AG04449 (cell line): ENCODE results near the gene MRPL27.
A peak's percentile ranks its signal among the peaks of the same experiment; 100 is the strongest.
"Not testable (repeated sequence)": the region's sequence is repeated elsewhere in the genome, so short reads cannot be mapped to it uniquely, and the experiment has no call there.

Experiments used
- CTCF ChIA-PET: fragments of 350-600 bp; formaldehyde crosslinking; extraction: SDS; loops from one replicate; lab custom pipeline; 2021; ENCODE audit warnings: antibody characterized with exemption; lab: Yijun Ruan, JAX
- POLR2A ChIA-PET: fragments of 400-600, 350-600 bp; formaldehyde crosslinking; extraction: SDS; loops from one replicate; lab custom pipeline; 2020; ENCODE audit warnings: antibody characterized with exemption, inconsistent platforms; lab: Yijun Ruan, JAX
- DNase-seq: peaks from one replicate; pipeline ENCODE4 v3.0.0-alpha.2; 2010; ENCODE audit warnings: low read depth, low spot score
- H3K4me3 ChIP-seq: 2 replicates; pipeline ENCODE4 v1.5.1; 2011; ENCODE audit warnings: low read depth, mild to moderate bottlenecking, control low read depth, low read length
- TF ChIP-seq, protein P1 (sequence below): IDR thresholded peaks from one replicate; pipeline ENCODE4 v1.5.1; 2011; ENCODE audit warnings: mild to moderate bottlenecking, moderate library complexity, low read length, control low read depth, inconsistent platforms; ENCODE audit not compliant: insufficient read depth; ENCODE audit errors: missing control alignments

The MRPL27 gene

DNA sequence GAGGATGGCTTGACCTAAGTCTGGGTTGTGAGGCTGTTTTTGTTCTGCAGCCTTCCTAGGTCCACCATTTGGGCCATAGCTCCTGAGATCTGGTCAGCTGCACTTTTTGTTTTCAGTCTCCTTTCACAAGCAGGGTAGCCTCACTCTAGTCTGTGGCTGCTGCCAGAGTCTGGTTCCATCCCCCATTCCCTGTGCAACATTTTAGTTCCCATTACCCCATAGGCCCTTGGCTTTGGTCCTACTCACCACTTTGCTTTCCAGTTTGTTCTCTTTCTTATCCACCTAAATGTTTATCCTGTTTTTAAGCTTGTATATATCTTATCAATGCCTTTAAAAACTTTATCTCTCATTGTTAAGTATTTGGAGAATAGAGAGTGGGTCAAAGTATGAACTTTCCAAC lies 33.6 kb downstream of the MRPL27 start:
- TF ChIP-seq, protein P1, sequence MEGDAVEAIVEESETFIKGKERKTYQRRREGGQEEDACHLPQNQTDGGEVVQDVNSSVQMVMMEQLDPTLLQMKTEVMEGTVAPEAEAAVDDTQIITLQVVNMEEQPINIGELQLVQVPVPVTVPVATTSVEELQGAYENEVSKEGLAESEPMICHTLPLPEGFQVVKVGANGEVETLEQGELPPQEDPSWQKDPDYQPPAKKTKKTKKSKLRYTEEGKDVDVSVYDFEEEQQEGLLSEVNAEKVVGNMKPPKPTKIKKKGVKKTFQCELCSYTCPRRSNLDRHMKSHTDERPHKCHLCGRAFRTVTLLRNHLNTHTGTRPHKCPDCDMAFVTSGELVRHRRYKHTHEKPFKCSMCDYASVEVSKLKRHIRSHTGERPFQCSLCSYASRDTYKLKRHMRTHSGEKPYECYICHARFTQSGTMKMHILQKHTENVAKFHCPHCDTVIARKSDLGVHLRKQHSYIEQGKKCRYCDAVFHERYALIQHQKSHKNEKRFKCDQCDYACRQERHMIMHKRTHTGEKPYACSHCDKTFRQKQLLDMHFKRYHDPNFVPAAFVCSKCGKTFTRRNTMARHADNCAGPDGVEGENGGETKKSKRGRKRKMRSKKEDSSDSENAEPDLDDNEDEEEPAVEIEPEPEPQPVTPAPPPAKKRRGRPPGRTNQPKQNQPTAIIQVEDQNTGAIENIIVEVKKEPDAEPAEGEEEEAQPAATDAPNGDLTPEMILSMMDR: no peak
- H3K4me3 ChIP-seq: no peak overlapping the region
- CTCF ChIA-PET: interaction anchor here (1.5 to 1.9 kb wide), 2 partner anchors 22 to 41 kb away, joined by 3 to 7 read pairs; no protein-coding TSS in a partner anchor
- POLR2A ChIA-PET: no interaction called here
- no peak for DNase-seq

DNA sequence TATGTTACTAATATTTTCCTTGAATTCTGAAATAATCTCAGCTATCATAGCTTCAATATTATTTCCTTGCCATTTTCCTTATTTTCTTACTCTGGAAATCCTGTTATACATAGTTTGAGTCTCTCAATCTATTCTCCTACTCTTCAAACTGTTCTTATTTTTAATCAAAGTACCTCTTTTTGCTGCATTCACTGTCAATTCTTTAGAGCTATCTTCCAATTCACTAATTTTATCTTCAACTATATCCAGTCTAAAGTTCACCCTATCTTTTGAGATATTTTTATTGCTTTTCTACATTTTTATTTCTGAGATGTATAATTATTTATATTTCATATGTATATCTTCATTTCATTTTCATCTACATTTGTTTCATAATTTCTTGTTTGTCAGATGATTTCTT lies 34.3 kb downstream of the MRPL27 start:
- POLR2A ChIA-PET: no interaction called here
- no peak for DNase-seq
- no peak overlapping the region for H3K4me3 ChIP-seq
- CTCF ChIA-PET: interaction anchor here (1.0 to 1.5 kb wide), 2 partner anchors 29 to 40 kb away, joined by 3 to 4 read pairs; no protein-coding TSS in a partner anchor
- TF ChIP-seq, protein P1: no peak

DNA sequence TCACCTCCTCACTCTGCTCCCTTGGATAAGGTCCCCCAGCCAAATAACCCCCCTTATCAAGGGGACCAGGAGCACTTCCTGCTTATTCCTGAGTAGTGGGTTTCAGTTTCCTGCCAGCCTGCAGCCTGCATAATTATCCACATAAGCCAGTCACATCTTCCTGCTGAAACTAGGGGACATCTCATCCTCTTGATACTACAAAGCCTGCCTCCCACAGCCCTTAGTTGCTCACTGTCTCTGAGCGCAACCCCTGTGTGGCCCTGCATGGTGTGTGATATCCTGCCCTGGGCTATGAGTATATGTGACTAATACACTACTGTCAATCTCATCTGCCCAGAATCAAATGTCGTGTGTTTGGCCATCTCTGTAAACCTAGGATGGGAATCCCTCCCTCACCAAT lies 35.0 kb downstream of the MRPL27 start:
- DNase-seq: no peak
- ChIA-PET POLR2A (no interaction called here), CTCF (interaction anchor here (1.0 to 1.2 kb wide), 2 partner anchors 24 to 28 kb away, joined by 4 read pairs; no protein-coding TSS in a partner anchor)
- TF ChIP-seq, protein P1: no peak
- H3K4me3 ChIP-seq: no peak overlapping the region

DNA sequence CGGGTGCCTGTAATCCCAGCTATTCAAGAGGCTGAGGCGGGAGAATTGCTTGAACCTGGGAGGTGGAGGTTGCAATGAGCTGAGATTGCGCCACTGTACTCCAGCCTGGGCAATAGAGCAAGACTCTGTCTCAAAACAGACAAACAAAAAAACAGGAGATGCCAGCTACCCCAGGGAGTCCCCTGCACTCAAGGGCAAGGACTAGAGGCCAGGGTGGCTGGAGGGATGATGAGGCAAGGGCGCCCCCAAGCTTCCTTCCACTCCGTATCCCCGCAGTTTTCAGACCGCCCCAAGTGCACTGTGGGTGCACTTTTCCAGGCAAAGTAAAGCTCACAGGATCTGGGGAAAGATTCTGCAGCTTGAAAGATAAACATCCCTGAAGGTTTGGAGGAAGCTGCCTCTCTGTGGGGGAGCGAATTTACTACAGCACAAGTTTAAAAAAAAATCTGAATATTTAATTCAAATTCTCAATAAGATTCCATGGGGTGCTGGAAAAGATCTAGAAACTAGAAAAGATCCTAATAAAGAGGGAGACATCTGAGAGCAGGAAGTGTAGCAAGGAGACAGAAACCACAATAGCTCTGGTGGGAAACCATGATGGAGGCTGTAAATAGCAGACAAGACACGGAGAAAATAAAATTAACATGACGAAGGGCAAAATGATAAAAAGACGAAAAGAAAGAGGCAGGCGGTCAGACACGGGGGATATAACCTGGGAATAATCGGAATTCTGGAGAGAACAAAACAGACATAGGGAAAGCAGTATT lies 39.5 kb downstream of the MRPL27 start:
- DNase-seq, POLR2A ChIA-PET, H3K4me3 ChIP-seq: not testable (repeated sequence)
- CTCF ChIA-PET: interaction anchor here (1.4 to 3.0 kb wide), 3 partner anchors 28 to 239 kb away, joined by 5 to 10 read pairs (median 8); no protein-coding TSS in a partner anchor

DNA sequence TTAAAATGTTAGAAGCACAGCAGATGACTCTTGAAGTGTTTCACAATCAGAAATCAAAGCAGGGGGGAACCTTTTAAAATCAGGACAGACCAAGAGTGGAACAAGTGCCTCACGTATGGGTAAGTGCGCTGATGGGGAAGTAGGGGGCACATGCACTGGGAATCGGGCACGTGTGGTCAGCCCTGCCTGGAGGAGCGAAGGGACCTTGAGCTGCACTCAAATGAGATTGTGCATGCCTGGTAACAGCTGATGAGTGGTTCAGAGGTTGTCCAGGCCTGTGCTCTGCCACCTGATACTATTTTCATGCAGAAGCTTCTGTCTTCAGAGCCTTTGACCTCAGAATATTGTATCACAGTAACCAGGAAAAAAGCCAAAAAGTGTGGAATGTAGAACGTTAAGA lies 40.8 kb downstream of the MRPL27 start:
- POLR2A ChIA-PET: no interaction called here
- CTCF ChIA-PET: interaction anchor here (0.6 to 3.0 kb wide), 3 partner anchors 30 to 238 kb away, joined by 3 to 10 read pairs (median 8); no protein-coding TSS in a partner anchor
- no peak overlapping the region for H3K4me3 ChIP-seq
- TF ChIP-seq, protein P1: no peak
- no peak for DNase-seq

DNA sequence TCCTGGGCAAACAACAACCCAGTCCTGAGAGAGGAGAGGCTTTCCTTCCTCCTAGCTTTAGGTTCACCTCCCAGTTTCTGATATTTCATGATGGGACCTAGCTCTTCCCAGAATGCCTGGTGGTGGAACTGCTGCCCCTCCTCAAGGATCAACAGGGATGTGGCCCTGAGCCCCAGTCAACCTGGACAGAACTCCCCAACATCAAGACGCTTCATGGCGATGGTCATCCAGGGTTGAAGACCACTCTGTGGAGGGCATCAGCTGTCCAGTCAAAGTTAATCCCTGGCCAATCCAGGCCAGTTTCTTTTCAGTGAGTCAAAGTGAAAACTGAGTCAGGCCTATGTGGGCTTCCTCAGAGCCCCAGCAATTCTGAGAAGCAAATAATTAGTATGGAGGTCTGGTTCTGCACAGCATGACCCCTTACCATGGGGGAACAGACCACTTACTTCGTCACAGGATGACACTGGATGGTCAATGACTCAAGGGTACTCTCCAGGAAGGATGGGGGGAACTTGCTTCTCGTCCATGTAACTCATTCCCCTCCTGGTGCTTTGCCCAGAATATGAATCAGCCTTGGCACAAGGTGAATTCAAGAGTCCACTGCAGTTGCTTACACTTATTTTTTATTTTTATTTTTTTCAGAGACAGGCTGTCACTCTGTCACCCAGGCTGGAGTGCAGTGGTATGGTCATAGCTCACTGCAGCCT lies 41.7 kb downstream of the MRPL27 start:
- TF ChIP-seq, protein P1: no peak
- no peak overlapping the region for H3K4me3 ChIP-seq
- ChIA-PET POLR2A (no interaction called here), CTCF (interaction anchor here (1.0 to 3.0 kb wide), 4 partner anchors 13 to 237 kb away, joined by 3 to 10 read pairs (median 8); no protein-coding TSS in a partner anchor)
- DNase-seq: peak; percentile 68
